ENCODE measurements around the gene GLYATL1.

GLYATL1 gene, protein sequence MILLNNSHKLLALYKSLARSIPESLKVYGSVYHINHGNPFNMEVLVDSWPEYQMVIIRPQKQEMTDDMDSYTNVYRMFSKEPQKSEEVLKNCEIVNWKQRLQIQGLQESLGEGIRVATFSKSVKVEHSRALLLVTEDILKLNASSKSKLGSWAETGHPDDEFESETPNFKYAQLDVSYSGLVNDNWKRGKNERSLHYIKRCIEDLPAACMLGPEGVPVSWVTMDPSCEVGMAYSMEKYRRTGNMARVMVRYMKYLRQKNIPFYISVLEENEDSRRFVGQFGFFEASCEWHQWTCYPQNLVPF

DNA sequence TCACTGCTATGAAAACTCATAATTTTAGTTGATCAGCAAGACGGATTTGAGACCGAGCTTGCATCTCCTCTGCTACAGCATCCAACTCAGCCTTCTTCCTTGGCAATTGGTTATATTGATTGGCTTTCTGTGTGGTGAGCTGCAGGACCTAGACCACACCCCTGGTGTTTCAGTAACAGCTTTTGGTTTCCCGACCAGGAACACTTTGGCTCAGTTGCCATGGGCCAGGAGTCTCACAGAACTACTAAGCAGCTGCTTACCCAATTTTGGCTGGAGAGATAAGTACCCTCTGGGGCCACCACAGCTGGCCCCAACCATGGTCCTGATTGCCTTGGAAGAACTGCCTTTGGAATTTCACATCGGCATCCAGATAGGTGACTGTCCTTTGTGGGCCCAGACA lies at the start of gene GLYATL1:
Gene GLYATL1 (plus strand): TSS at position 212 of the 400 bp plus-strand sequence. CDS start 7,600 bp downstream, outside the sequence.
- DNase-seq, result no peak

DNA sequence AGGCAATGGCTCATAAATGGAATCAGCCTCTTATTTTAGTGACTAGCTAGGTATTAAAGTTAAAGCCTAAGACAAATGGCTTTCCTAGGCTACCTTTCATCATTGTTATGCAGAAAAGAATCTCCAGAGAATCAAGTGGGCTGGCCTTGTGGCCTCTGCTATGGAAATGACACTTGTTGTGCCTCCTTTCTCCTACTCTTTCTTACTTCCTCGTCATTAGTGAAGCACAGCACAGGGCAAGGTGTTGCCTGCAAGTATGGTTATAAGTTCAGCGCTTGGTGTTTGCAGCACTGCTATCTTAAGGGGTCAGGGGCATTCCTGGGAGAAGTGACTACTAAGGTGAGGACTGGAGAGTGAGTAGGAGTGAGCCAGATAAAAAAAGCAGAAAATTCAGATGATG lies 45.4 kb upstream of the GLYATL1 start:
- no peak for DNase-seq

DNA sequence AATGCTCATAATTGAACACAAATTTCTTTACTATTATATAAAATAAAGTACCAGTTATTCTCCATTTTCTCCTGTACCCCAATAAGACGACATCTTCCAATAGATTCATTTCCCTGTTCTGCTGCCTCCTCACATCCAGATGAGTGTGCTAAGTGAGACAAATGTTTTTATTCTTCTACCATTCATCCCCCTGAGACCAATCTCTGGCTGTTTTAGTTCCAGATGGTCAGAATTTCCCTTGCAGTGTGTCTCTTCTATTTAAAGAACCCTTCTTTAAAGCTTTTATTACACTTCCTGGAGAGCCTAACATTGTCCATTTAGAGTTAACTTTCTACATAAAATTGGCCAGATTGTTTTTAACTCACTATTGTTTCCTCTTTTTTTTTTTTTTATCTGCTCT lies 41.2 kb upstream of the GLYATL1 start:
- no peak for DNase-seq

DNA sequence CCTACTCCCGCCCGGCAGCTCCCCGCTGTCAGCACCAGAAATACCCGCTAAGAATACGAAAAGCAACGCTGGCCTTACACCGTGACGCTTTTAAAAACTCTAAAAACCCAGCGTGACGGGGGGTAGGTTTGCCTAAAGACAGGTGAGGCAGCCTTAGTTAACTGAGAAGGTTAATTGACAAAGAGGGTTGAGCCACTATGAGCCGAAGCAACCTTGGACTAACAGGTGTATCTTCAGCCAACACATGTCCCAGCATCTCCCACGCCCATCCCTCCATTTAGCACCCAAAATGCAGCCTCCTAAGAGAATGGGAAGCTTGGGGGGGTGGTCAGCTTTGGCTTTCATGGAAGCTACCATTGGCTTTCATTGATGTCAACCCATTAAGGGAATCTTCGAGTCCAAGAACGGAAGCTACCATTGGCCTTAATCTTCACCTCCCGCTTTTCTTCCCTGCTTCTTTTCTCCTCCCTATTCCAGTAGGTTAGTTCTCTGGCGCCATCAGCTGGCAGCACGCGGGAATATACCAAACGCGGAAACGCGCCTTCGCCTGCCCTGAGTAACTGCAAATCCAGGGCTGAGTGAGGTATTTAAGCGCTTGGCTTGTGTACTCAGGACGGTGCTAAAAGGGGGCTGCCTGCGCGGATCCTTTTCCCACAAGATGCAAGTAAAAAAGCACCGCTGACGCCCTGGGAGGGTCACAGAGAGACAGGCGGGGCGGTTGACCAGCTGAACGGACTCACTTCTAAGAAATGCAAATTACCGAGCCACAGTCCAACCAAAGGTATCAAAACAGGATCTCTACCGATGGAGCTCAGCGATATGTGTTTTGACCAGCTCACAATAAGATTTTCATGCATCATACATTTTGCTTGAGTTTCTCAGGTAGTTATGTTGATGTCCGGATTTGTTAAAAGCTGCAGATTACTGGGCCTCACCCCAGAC lies 38.5 kb upstream of the GLYATL1 start:
- DNase-seq, result no peak

DNA sequence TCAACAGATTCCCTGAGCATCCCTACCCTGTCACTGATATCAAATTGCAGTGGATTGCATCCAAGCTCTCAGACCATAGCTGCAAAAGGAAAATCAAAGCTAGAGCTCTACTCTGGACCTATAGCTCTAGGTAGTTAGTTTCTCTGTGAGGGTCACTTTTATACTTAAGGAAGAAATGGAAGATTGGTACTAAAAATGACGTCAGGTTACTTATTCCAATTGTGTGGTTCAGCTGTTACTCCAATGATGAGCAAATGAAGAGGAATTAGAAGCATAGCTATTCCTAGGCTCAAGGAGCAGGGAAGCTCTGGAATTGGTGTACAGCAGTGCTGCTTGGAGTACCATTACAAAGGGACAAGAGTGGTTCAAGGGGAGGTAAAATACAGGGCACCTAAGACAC lies 36.4 kb upstream of the GLYATL1 start:
- DNase-seq, result no peak

DNA sequence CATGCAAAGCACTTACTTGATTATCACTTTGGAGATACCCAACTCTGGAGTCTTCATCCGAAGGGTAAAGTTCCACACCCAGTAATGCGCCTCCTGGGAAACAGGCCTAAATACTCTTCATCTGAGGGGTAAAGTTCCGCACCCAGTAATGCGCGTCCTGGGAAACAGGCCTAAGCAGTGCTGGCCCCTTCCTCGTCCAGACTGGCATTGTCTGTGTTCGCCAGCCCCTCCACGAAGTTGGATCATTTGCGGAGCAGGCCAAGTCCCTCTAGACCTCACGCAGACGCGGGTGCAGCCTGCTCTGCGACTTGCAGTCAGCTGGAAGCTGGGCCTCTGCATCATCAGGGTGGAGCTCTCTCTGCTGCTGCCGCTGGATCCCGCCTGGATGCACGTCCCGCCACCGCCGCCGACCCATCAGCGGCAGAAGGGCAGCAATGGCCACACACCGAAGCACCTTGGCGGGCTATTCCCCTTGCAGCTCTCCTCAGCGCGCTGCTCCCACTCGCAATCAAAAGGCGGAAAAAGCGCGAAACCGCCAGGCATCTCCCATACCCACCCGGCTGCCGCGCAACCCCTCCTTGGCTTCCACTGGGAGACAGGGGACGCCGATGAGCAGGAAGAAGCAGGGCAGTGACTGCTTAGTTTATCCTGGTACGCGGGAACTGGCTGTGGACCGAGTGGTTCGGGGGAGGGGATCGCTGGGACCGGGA lies 34.1 kb upstream of the GLYATL1 start:
- no peak for DNase-seq

DNA sequence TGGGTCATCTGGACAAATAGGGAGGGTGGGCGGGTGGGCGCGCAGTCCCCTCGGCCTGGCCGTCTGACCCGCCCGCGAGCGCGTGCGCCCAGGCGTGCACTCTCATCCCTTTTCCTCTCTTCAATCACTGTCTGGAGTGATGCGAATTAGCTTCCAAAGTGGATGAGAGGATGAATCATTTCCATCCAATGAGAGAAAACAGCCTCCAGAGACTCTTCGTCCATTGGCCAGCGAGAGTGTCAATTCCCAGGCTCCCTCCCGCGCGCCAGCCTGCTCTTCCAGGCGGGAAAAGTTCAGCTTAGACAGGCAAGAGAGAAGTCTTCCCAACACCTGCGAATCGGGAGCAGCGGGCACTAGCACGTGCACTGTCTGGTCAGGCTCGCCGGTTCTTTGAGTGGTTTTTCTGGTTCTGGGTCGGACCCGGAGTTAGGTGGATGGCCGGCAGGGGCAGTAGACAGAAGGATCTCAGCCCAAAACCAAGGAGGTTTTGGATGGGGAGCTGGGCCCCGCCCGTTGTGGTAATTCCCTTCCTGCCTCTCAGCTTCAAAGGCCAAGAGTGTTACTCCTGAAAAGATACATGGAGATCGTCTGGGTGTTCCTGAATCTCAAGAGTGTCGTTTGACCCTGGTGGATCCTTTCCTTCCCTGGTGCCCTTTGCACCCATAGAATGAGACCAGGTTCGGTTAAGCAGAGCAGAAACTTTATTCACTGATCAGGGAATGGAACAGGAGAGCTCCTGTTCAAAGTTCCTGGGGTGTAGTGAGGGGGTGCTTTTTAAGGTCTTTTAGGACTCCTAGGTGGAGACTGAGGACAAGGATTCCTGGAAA lies 33.4 kb upstream of the GLYATL1 start:
- no peak for DNase-seq

DNA sequence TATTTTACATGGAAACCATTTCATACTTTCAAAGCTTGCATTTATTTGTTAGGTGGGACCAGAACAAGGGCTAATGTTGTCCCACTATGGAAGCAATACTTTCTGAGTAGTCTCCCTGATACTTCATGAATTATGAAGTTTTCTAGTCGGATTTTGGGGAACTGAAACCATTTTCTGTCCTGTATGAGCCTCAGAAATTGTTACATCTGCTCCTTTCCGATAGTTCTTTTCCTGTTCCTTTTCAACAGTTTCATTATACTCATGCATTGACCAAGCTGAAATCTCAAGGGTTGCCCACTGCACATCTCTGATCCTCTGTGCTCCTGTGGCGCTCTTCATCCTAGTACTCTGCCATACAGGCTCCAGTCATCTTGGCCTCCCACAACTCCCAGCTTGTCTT lies 31.5 kb upstream of the GLYATL1 start:
- DNase-seq, result no peak

DNA sequence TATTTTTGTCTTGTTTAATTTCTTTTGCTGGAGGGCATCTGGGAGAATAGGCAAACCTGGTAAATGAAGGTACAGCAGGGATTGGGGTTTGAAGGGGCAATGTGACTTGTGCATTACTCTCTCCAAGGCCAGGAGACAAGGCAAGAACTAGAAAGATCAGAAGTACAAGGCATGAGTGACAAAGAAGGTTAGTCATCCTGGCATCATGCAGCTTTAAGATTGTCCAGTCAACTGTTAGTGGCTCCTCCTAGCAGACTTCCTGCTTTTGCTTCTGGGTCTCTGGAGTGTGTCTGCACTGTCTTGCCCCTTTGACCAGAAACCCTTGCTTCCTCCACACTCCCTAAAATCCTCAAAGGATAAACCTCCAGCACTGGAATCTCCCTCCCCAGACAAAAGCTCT lies 27.2 kb upstream of the GLYATL1 start:
- DNase-seq, result no peak

DNA sequence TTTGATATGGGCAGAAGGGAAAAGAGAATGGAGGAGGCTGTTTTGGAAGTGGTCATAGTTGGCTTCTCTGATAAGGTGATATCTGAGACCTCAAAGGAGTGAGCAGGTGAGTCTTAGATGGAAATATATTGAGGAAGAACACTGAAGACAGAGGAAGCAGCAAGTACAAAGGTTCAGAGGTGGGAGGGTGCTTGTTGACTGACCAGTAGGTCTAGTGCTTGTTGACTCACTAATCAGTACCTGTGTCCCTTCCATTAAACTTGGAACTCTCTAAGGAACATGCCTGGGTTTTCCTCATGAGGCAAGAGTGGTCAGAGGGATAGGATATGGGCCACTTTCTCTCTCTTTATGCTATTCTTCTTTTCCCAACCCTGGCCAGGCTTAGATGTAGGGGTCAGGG lies 25.6 kb upstream of the GLYATL1 start:
- DNase-seq, result no peak

DNA sequence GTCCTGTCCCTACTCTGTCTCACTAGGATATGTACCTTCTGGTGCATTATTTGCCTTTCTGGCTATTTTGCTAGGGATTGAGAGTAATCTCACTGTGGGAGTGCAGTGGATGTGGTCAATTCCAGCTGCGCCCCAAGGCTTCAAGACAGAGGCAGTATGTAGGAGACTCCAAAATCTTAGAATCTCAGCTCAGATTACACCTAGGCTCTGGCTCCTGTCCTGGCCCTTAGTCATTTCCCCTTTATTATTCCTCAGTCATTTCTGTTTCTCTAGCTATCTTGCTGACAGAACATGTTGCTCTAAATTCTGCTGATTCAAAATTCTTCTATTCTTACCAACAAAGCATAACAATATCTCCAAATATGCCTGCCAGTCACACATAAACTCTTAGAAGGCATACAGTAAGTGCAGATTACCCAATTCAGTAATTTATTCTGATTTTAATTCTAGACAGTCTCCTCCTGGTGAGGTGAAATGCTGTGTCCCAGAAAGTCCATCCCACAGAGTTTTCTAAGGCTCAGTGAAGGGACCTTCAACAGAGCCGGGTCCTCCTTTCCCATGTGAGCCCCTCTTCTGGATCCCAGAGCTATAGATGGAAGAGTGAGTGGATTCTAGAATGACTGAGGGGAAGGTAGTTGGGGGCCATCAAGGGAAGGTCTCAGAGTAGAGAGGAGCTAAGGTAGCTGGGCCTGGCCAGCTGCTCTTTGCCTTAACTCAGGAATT lies 24.3 kb upstream of the GLYATL1 start:
- DNase-seq, result no peak

DNA sequence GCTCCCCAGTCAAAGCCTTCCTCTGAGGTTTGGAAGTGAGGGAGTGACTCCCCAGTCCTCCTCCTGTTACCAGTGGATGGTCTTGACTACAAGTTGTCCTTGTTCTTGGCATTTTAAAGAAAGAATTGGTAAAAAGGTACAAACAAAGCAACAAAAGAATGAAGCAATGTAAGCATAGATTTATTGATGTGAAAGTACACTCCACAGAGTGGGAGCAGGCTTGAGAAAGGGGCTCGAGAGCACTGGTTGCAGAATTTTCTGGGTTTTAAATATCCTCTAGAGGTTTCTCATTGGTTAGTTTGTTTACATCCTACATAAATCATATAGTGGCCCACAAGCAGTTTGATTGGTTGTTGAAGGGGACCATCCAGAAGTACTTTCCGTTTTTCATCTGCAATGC lies 22.7 kb upstream of the GLYATL1 start:
- DNase-seq, result no peak

DNA sequence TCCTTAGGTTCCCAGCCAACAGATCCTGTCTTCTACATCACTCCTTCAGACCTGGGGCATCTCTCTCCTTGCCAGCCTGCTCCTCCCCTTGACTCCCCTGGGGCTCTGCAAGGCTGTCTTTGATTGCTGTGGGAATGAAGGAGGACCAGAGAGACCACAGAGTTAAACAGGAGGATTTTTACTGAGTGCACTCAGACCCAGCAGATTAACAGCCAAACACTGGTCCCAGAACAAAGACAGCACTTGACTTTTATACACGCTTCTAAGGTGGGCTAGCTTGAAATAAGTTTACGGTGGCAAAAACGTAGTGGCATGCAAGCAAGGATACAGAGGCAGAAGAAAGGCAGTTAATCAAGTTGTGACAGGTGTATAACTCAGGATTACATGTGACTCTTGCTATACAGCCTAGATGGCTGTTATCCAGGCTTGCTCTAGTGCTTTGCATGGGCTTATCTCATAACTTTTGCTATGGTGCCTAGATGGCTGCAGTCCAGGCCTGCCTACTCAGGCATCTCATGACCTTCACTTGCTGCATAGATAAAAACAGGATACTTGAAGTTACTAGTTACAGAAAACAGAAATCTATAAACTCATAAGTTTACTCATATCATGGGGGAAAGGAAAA lies 22.0 kb upstream of the GLYATL1 start:
- no peak for DNase-seq

DNA sequence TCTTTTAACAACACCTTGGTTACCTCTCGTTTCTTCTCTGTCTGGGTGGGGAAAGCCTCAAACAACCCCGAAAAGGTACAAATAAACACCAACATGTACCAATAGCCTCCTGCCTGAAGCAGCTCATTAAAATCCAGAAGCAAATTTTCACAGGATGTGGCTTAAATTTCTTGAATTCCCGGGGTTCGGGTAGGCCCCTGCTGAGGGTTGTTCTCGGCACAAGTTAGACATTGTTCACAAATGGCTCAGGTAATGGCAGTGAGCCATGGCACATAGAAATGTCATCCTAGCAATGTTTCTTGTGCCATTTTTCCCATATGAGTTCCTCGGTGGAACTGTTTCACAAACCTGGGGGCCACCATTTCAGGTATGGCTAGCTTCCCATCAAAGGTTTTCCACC lies 19.7 kb upstream of the GLYATL1 start:
- DNase-seq, result no peak

DNA sequence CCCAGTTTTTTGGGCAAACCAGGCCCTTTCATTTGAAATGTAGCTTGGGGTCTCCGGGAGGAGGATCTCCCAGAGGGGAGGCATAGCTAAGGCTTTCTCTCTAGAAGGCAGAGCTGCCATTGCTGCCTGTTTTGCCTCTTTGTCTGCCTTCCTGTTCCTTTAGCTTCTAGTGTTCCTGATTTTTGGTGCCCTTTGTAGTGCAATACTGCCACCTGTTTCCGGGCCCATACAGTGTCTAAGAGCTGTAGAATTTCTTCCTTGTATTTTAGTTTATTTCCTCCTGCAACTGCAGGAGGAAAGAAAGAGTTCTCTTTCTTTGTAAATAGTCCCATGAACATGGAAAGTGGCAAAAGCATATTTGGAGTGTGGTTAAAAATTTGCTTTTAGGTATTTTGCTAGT lies 19.3 kb upstream of the GLYATL1 start:
- no peak for DNase-seq

DNA sequence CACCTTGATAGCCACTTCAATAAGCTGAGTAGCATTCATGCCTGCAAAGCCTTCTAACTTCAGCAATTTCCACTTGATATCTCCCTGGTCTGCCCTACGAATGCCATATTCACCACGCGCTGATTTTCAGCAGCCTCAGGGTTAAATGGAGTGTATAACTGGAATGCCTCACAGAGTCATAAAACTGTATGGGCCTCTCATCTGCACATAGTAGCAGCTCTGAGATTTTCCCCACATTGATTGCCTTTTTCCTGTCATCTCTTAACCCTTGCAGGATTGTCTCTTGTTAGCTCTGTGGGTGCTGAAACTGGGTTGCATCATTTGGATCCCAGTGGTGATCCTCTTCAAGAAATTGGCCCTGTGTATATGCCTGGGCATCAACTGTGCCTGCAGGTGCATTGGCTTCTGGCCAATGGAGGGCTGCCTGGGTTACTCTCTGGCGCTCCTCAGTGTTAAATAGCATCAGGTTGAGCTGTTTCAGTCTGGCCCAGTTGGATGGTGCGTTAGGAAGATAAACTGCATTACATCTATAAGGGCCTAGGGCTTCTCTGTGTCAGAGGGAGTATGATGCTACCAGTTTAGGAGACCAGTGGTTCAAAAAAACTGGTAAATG lies 17.4 kb upstream of the GLYATL1 start:
- DNase-seq, result no peak

DNA sequence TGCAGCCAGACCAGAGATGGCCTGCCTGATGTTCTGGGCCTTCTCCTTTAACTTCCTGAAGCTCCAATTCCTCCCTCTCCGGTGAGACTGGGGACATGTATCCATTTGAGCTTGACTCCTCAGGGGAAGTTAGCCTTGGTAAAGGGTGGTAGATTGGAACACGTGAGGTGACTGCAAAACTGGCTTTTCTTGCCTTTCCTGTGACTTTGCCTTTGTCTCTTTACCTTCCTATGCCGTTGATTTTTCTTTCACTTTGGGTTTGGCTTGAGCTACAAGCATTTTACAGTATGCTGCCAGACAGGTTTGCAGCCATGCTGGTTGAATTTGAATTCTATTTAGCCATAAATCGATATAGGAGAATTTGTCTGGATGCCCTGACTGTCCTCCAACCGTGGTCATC lies 16.8 kb upstream of the GLYATL1 start:
- no peak for DNase-seq

DNA sequence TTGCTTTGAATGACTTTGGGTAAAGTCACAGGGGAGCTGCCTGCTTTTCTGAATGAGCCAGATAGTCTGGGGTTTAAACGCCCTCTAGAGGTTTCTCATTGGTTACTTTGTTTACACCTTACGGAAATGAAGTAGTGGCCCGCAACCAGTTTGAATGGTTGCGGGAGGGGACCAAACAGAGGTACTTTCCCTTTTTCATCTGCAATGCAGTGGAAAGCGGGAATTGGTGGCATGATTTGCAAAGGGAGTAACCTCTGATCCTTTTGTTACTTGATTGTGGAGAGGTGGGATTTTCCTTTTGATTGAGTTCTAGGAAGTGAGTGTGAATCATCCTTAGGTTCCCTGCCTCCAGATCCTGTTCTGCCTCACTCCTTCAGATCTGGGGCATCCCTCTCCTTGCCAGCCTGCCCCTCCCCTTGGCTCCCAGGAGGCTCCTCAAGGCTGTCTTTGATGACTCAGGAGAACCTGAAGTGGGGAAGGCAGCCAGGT lies 15.9 kb upstream of the GLYATL1 start:
- no peak for DNase-seq

DNA sequence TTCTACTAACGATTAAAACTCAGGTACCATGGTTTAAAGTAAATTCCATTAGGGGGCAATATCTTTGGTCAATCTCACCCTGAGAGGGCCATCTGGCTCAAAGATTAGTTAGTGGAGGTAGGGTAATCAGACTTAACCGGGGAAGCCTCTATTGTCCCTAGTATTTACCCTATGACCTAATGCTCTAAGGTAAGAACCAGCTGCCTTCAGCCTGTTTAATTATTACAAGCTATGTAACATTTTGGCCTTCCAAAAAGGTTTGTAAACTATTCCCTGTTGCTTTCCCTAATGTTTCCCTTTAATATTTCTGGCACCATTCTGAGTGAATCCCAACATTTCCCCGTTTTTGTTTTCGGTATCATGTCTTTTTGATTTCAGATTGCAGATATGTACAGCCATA lies 15.1 kb upstream of the GLYATL1 start:
- DNase-seq, result no peak

DNA sequence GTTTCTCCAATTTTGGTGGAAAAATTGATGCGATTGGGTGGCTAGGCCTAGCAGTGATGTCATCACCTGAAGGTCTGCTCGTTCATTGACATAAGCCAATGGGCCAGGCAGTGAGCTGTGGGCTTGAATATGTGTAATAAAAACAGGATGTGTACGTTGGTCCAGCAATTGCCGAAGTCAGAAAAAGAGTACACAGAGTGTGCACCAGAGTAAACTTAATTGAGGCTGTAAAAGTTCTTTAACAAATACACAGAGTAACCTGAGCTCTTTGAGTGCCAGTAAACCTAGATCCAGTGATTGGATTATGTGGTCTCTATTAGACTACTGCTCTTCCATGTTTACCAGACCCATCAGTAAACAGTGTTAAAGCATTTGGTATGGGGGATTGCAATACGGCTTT lies 13.0 kb upstream of the GLYATL1 start:
- DNase-seq, result no peak

DNA sequence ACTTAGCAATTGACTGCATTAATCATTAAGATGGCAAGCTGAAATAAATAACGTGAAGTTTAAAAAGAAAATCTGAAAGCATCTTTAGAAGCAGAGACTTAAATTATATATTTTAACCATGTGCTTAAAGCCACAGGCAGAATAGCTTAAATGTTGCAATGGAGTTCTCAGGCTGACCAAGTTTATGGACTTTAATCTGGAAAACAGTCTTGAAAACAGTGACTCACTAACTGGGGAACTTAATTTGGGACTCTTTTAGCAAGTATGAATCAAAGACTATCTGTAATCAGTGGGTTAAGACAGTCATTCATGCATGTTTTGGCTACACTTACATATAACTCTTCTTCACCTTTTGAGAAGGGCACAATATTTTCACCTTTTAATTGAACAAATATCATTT lies 12.6 kb upstream of the GLYATL1 start:
- no peak for DNase-seq
